ENCODE results near the gene ERCC3. TPM values are rescaled to one million over a fixed set of nuclear protein-coding genes. Genes with fewer than 3 reads are reported as not detected.

Gene ERCC3
- total and polyA plus RNA-seq, 2 of the 13 experiments (the other 11 are each of a cell fraction or from before 2014, with no cell fraction given) = 49.7 to 64.6 TPM

DNA sequence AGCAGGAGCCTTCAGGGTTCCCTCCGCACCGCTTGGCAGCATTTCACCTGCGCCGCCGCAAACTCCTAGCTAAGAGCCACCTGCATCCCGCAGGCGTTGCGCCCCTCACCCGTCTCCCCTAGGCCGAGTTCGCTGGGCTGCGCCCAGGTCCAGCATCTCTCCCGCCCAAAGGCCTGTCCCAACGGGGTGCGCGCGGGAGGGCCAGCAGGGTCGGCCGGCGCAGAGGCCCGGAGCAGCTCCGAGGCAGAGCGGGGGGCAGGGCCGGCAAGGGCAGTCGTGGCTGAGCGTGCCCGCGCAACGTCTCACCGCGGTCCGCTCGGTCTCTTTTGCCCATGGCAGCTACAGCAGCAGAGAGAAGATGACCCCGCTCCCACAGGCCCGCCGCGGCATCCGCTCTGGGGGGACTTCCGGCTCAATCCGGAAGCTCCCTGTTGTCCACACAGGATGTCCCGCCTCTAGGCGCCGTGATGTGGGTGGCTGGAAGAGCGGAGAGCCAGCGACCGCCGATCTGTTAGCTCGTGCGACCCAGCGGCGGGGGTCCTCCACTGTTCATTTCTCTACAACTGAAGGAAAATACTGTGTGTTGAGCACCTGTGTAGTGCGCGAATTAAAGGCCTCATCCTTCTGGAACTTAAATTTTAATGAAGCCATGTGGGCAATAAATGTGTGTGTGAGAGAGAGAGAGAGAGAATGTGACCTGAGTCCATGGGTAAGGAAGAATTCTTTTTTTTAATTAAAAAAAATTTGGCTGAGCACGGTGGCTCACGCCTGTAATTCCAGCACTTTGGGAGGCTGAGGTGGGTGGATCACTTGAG is at the start of gene ERCC3 (continued):
- TF ChIP-seq ZNF17 (CRISPR knock-in tag; IDR thresholded peaks at IDR 0.05) (no peak), ZFP90 (CRISPR knock-in tag; IDR thresholded peaks at IDR 0.05; ENCODE audit: borderline replicate concordance) (peak; percentile 84; the same call in 1 of the 2 replicates), MED1 (CRISPR knock-in tag; IDR thresholded peaks at IDR 0.05) (peak; percentile 79), BCL6 (CRISPR knock-in tag; IDR thresholded peaks at IDR 0.05) (peak; percentile 63; the same call in 1 of the 2 replicates), ISL2 (CRISPR knock-in tag; IDR thresholded peaks at IDR 0.05) (peak; percentile 74; the same call in 1 of the 2 replicates), ZNF326 (CRISPR knock-in tag; IDR thresholded peaks at IDR 0.05; ENCODE audit: borderline replicate concordance) (0 out of 2 replicates have a peak, but pooled peaks have one; percentile 5), CHCHD3 (CRISPR knock-in tag; IDR thresholded peaks at IDR 0.05) (peak; percentile 91; the same call in 1 of the 2 replicates), ADNP (CRISPR knock-in tag; IDR thresholded peaks at IDR 0.05) (no peak), ZNF382 (CRISPR knock-in tag; IDR thresholded peaks at IDR 0.05; ENCODE audit: borderline replicate concordance) (no peak), HOXD1 (CRISPR knock-in tag; IDR thresholded peaks at IDR 0.05) (0 out of 2 replicates have a peak, but pooled peaks have one; percentile 72), BHLHE40 (IDR thresholded peaks at IDR 0.05; ENCODE audit: low read length) (no peak), ZNF567 (CRISPR knock-in tag; IDR thresholded peaks at IDR 0.05; ENCODE audit: borderline replicate concordance) (peak; percentile 96; the same call in 1 of the 2 replicates), RFX1 (IDR thresholded peaks at IDR 0.05) (no peak), ZNF138 (CRISPR knock-in tag; IDR thresholded peaks at IDR 0.05; ENCODE audit: low read depth) (peak; percentile 99), CCAR2 (optimal IDR thresholded peaks at IDR 0.05; ENCODE audit: low read depth, low read length) (no peak), ZSCAN29 (CRISPR knock-in tag; conservative IDR thresholded peaks at IDR 0.05) (peak; percentile 92), BRCA1 (CRISPR knock-in tag; IDR thresholded peaks at IDR 0.05) (no peak), NFIB (CRISPR knock-in tag; IDR thresholded peaks at IDR 0.05; ENCODE audit: borderline replicate concordance) (no peak), HMGA1 (CRISPR knock-in tag; conservative IDR thresholded peaks at IDR 0.05) (no peak), ZNF550 (CRISPR knock-in tag; IDR thresholded peaks at IDR 0.05; ENCODE audit: borderline replicate concordance) (no peak; the same call in 1 of the 2 replicates), PLRG1 (conservative IDR thresholded peaks at IDR 0.05) (no peak)
- TF ChIP-seq, protein P1, sequence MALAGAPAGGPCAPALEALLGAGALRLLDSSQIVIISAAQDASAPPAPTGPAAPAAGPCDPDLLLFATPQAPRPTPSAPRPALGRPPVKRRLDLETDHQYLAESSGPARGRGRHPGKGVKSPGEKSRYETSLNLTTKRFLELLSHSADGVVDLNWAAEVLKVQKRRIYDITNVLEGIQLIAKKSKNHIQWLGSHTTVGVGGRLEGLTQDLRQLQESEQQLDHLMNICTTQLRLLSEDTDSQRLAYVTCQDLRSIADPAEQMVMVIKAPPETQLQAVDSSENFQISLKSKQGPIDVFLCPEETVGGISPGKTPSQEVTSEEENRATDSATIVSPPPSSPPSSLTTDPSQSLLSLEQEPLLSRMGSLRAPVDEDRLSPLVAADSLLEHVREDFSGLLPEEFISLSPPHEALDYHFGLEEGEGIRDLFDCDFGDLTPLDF (CRISPR knock-in tag; IDR thresholded peaks at IDR 0.05) = peak; percentile 65; the same call in 1 of the 2 replicates
- TF ChIP-seq, protein P2, sequence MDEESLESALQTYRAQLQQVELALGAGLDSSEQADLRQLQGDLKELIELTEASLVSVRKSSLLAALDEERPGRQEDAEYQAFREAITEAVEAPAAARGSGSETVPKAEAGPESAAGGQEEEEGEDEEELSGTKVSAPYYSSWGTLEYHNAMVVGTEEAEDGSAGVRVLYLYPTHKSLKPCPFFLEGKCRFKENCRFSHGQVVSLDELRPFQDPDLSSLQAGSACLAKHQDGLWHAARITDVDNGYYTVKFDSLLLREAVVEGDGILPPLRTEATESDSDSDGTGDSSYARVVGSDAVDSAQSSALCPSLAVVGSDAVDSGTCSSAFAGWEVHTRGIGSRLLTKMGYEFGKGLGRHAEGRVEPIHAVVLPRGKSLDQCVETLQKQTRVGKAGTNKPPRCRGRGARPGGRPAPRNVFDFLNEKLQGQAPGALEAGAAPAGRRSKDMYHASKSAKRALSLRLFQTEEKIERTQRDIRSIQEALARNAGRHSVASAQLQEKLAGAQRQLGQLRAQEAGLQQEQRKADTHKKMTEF (CRISPR knock-in tag; IDR thresholded peaks at IDR 0.05) = peak; percentile 91
